Neural crest cell (in vitro differentiated cells): ENCODE measurements around the gene ENTPD5. TPM values are rescaled to one million over a fixed set of nuclear protein-coding genes. Genes with fewer than 3 reads are reported as not detected.
A peak's percentile ranks its signal among the peaks of the same experiment; 100 is the strongest.

ENCODE experiments used
- DNase-seq: peaks from one replicate; pipeline ENCODE4 v3.0.0; 2021; ENCODE audit warnings: low read depth, mixed read lengths, low spot score
- H3K27ac Mint-ChIP-seq: one replicate; pipeline ENCODE4 v1.8.0; 2021; ENCODE audit warnings: mild to moderate bottlenecking, mixed read lengths; ENCODE audit not compliant: unreplicated experiment
- H3K27me3 Mint-ChIP-seq: 2 replicates; pipeline ENCODE4 v1.8.0; 2021; ENCODE audit warnings: low read depth, mild to moderate bottlenecking, mixed read lengths
- H3K36me3 Mint-ChIP-seq: 2 replicates; pipeline ENCODE4 v1.8.0; 2021; ENCODE audit warnings: low read depth, mild to moderate bottlenecking, mixed read lengths
- H3K4me1 Mint-ChIP-seq: 2 replicates; pipeline ENCODE4 v1.8.0; 2021; ENCODE audit warnings: mixed read lengths
- H3K4me3 Mint-ChIP-seq: one replicate; pipeline ENCODE4 v1.8.0; 2021; ENCODE audit warnings: mild to moderate bottlenecking, mixed read lengths
- H3K9me3 Mint-ChIP-seq: 2 replicates; pipeline ENCODE4 v1.8.0; 2021; ENCODE audit warnings: mixed read lengths
- CTCF ChIP-seq: fragments of 200-600 bp; sonication (generic); conservative IDR thresholded peaks from 2 replicates; pipeline ENCODE4 v1.5.0; 2021; ENCODE audit warnings: antibody characterized with exemption, mild to moderate bottlenecking
- total RNA-seq: library from RNA; stranded (reverse); gene quantifications from 2 replicates; pipeline ENCODE4 v1.2.1, GENCODE V29; 2021

The ENTPD5 gene
- total RNA-seq, 1 donor from 2014 or later: 9.5 TPM

GRCh38 chr14:73968885-73969284 lies 50.2 kb downstream of the ENTPD5 start:
- no peak for DNase-seq
- no peaks in the 10 kb centered on the region for H3K27me3 Mint-ChIP-seq
- no peaks in the 10 kb centered on the region for H3K9me3 Mint-ChIP-seq
- H3K27ac Mint-ChIP-seq: peak overlapping the region; percentile 84
- H3K36me3 Mint-ChIP-seq: no peaks in the 10 kb centered on the region
- no peak for TF ChIP-seq CTCF
- no peaks in the 10 kb centered on the region for H3K4me1 Mint-ChIP-seq
- no peak overlapping the region for H3K4me3 Mint-ChIP-seq

GRCh38 chr14:73965216-73965615 lies 53.9 kb downstream of the ENTPD5 start:
- H3K4me3 Mint-ChIP-seq: no peak overlapping the region
- no peak overlapping the region for H3K27ac Mint-ChIP-seq
- no peaks in the 10 kb centered on the region for H3K36me3 Mint-ChIP-seq
- no peaks in the 10 kb centered on the region for H3K27me3 Mint-ChIP-seq
- no peaks in the 10 kb centered on the region for H3K9me3 Mint-ChIP-seq
- DNase-seq: no peak
- no peaks in the 10 kb centered on the region for H3K4me1 Mint-ChIP-seq
- no peak for TF ChIP-seq CTCF

- Mint-ChIP-seq H3K36me3 (no peaks in the 10 kb centered on the region), H3K9me3 (no peaks in the 10 kb centered on the region), H3K27ac (no peak overlapping the region)
Measured at GRCh38 chr14:73961192-73961591, 57.9 kb downstream of the ENTPD5 start.

GRCh38 chr14:73958591-73958990 lies 60.5 kb downstream of the ENTPD5 start:
- H3K36me3 Mint-ChIP-seq: peaks cover 3% of the 10 kb centered on the region
- no peaks in the 10 kb centered on the region for H3K27me3 Mint-ChIP-seq
- no peak for DNase-seq
- H3K27ac Mint-ChIP-seq: no peak overlapping the region
- no peaks in the 10 kb centered on the region for H3K9me3 Mint-ChIP-seq
- H3K4me3 Mint-ChIP-seq: no peak overlapping the region
- TF ChIP-seq CTCF: no peak
- H3K4me1 Mint-ChIP-seq: no peaks in the 10 kb centered on the region

More at GRCh38 chr14:73961192-73961591, 57.9 kb downstream of the ENTPD5 start:
- H3K4me3 Mint-ChIP-seq: no peak overlapping the region
- no peak for TF ChIP-seq CTCF
- H3K4me1 Mint-ChIP-seq: no peaks in the 10 kb centered on the region
- no peak for DNase-seq
- no peaks in the 10 kb centered on the region for H3K27me3 Mint-ChIP-seq

- no peak overlapping the region for H3K4me3 Mint-ChIP-seq
- no peak for DNase-seq
- H3K4me1 Mint-ChIP-seq: peaks cover 10% of the 10 kb centered on the region
- no peak for TF ChIP-seq CTCF
- H3K27me3 Mint-ChIP-seq: no peaks in the 10 kb centered on the region
- peaks cover 3% of the 10 kb centered on the region for H3K36me3 Mint-ChIP-seq
- H3K27ac Mint-ChIP-seq: no peak overlapping the region
- no peaks in the 10 kb centered on the region for H3K9me3 Mint-ChIP-seq
Measured at GRCh38 chr14:73955674-73956073, 63.4 kb downstream of the ENTPD5 start.

GRCh38 chr14:73953731-73954130 lies 65.4 kb downstream of the ENTPD5 start:
- no peak for TF ChIP-seq CTCF
- H3K27me3 Mint-ChIP-seq: no peaks in the 10 kb centered on the region

More at GRCh38 chr14:73953731-73954130, 65.4 kb downstream of the ENTPD5 start:
- DNase-seq: no peak
- Mint-ChIP-seq H3K4me1 (peaks cover 22% of the 10 kb centered on the region), H3K9me3 (no peaks in the 10 kb centered on the region), H3K27ac (no peak overlapping the region), H3K36me3 (peaks cover 3% of the 10 kb centered on the region), H3K4me3 (peak overlapping the region; percentile 11)
